B cell (primary cell): ENCODE measurements around the gene ZMIZ1. TPM values are rescaled to one million over a fixed set of nuclear protein-coding genes. Genes with fewer than 3 reads are reported as not detected.

Experiments used
- ATAC-seq: fragments of 200-7000 bp; cut with Tn5 transposase; one replicate; pipeline ENCODE4 v1.10.0; 2021; ENCODE audit warnings: low read depth, mild to moderate bottlenecking, moderate number of reproducible peaks, moderate library complexity
- CTCF ChIA-PET: fragments of 350-600 bp; sonication (Branson Sonifier 250); formaldehyde crosslinking; loops from one replicate; lab custom pipeline; 2021; ENCODE audit warnings: antibody characterized with exemption, inconsistent platforms; lab: Charles Lee
- POLR2A ChIA-PET: fragments of 350-600 bp; sonication (Branson Sonifier 250); formaldehyde crosslinking; loops from one replicate; lab custom pipeline; 2021; ENCODE audit warnings: antibody characterized with exemption; lab: Charles Lee
- DNase-seq: peaks from one replicate; pipeline ENCODE4 v3.0.0; 2013
- H2AFZ ChIP-seq: 2 replicates; pipeline ENCODE4 v1.6.1; 2012; ENCODE audit warnings: mild to moderate bottlenecking, low read depth, low read length; ENCODE audit not compliant: insufficient read depth, poor library complexity, severe bottlenecking
- H3K27ac ChIP-seq, 2 donors: 1 replicate in 1 of 2; 2 replicates in 1 of 2; pipeline ENCODE4 v1.5.1; 2012 to 2013; ENCODE audit warnings: low read length in 2 of 2, mild to moderate bottlenecking in 2 of 2, moderate library complexity in 1 of 2
- H3K27me3 ChIP-seq, 4 experiments: fragments of 200-600 bp in 1 of 4; sonication (generic) in 1 of 4; replicated peaks in 1 of 4; 1 replicate in 2 of 4; 2 replicates in 2 of 4; pipeline versions ENCODE4 v1.6.1 to v1.7.0; 2013 to 2016; ENCODE audit warnings: low read length in 3 of 4, mild to moderate bottlenecking in 2 of 4, mixed read lengths in 1 of 4, moderate library complexity in 1 of 4; ENCODE audit not compliant: insufficient read depth in 4 of 4, control insufficient read depth in 3 of 4; ENCODE audit errors: control extremely low read depth in 1 of 4
- H3K36me3 ChIP-seq, 2 experiments: replicated peaks in 1 of 2; 1 replicate in 1 of 2; 2 replicates in 1 of 2; pipeline versions ENCODE4 v1.6.1 to v1.7.1; 2013; ENCODE audit warnings: low read length in 1 of 2; ENCODE audit not compliant: insufficient read depth in 2 of 2, control insufficient read depth in 1 of 2; ENCODE audit errors: control extremely low read depth in 1 of 2, extremely low read depth in 1 of 2
- H3K4me1 ChIP-seq, 2 donors: fragments of 200-600 bp in 1 of 2; sonication (generic) in 1 of 2; 1 replicate in 1 of 2; 2 replicates in 1 of 2; pipeline versions ENCODE4 v1.5.1 to v1.6.1; 2013 to 2017; ENCODE audit warnings: low read length in 2 of 2; ENCODE audit not compliant: control insufficient read depth in 2 of 2, insufficient read depth in 2 of 2
- H3K4me2 ChIP-seq: replicated peaks from 2 replicates; pipeline ENCODE3; 2012; ENCODE audit warnings: mild to moderate bottlenecking, low read depth, low read length; ENCODE audit not compliant: poor library complexity, severe bottlenecking
- H3K4me3 ChIP-seq, 5 experiments: fragments of 200-600 bp in 1 of 5; sonication (generic) in 1 of 5; 1 replicate in 3 of 5; 2 replicates in 2 of 5; pipeline versions ENCODE4 v1.5.1 to v1.7.0; 2011 to 2016; ENCODE audit warnings: low read length in 4 of 5, mild to moderate bottlenecking in 4 of 5, low read depth in 2 of 5, control low read depth in 1 of 5, moderate library complexity in 1 of 5; ENCODE audit not compliant: insufficient read depth in 1 of 5; ENCODE audit errors: control extremely low read depth in 1 of 5, extremely low read depth in 1 of 5
- H3K79me2 ChIP-seq: fragments of 200-600 bp; sonication (generic); one replicate; pipeline ENCODE4 v1.6.0; 2016; ENCODE audit warnings: low read length; ENCODE audit not compliant: control insufficient read depth, insufficient read depth
- H3K9ac ChIP-seq: fragments of 200-600 bp; sonication (generic); 2 replicates; pipeline ENCODE4 v1.6.1; 2017; ENCODE audit warnings: mild to moderate bottlenecking, low read length, moderate library complexity
- H3K9me3 ChIP-seq, 3 donors: one replicate each; pipeline versions ENCODE4 v1.6.1 to v1.7.1; 2013; ENCODE audit warnings: low read length in 2 of 3; ENCODE audit not compliant: control insufficient read depth in 2 of 3, insufficient read depth in 1 of 3; ENCODE audit errors: control extremely low read depth in 1 of 3
- H4K20me1 ChIP-seq: 2 replicates; pipeline ENCODE4 v1.6.0; 2012; ENCODE audit warnings: mild to moderate bottlenecking, low read length; ENCODE audit not compliant: insufficient read depth, control insufficient read depth, poor library complexity, severe bottlenecking
- H3K27ac Mint-ChIP-seq: one replicate; pipeline ENCODE4 v1.8.0; 2021; ENCODE audit warnings: mixed read lengths
- H3K27me3 Mint-ChIP-seq: one replicate; pipeline ENCODE4 v1.8.0; 2021; ENCODE audit warnings: mixed read lengths
- H3K4me1 Mint-ChIP-seq: one replicate; pipeline ENCODE4 v1.8.0; 2021; ENCODE audit warnings: mixed read lengths
- H3K4me3 Mint-ChIP-seq: one replicate; pipeline ENCODE4 v1.8.0; 2021; ENCODE audit warnings: mixed read lengths
- H3K9me3 Mint-ChIP-seq: one replicate; pipeline ENCODE4 v1.8.0; 2022; ENCODE audit warnings: mixed read lengths; ENCODE audit not compliant: insufficient read depth
- EZH2 ChIP-seq: IDR thresholded peaks from 2 replicates; pipeline ENCODE4 v1.6.1; 2012; ENCODE audit warnings: borderline replicate concordance, low read depth, mild to moderate bottlenecking, moderate library complexity, low read length; ENCODE audit not compliant: insufficient read depth, poor library complexity, severe bottlenecking
- WGBS: methylation state at CpG from one replicate; pipeline ENCODE4 v1.1.5; 2013; ENCODE audit warnings: missing lambda C conversion rate; ENCODE audit not compliant: insufficient coverage; 5-methylcytosine and 5-hydroxymethylcytosine counted together
- intact Hi-C: fragments of 100-400 bp; cut with micrococcal nuclease; formaldehyde crosslinking; loops from one replicate; pipeline ENCODE4 v1.10.0; 2022
- polyA minus RNA-seq: library from RNA; depleted of rRNA, polyadenylated mRNA; stranded (reverse); fragments of >200 nt; gene quantifications from 2 replicates; pipeline ENCODE4 v1.2.3, GENCODE V29; 2012
- polyA plus RNA-seq: library from polyadenylated mRNA; depleted of rRNA; stranded (reverse); fragments of >200 nt; gene quantifications from 2 replicates; pipeline ENCODE4 v1.2.3, GENCODE V29; 2012
- total RNA-seq, 2 donors: library from RNA; stranded (reverse); fragments of 120-200 nt in 1 of 2; gene quantifications; 1 replicate in 1 of 2; 2 replicates in 1 of 2; pipeline versions ENCODE4 v1.2.3 to v1.2.4, GENCODE V29; 2013 to 2022
- TF ChIP-seq, protein P1 (sequence below): fragments of 200-600 bp; IDR thresholded peaks from one replicate; pipeline ENCODE4 v1.8.0; 2022; ENCODE audit warnings: antibody characterized with exemption, mild to moderate bottlenecking

The ZMIZ1 gene
- total RNA-seq = 59.6 and 64.9 TPM in 2 replicates
- total RNA-seq (2013) = 3.6 TPM
- 6.9 and 14.3 TPM in 2 replicates for polyA plus RNA-seq
- polyA minus RNA-seq = 7.9 and 17.0 TPM in 2 replicates

- Histone ChIP-seq H3K36me3 (no peaks in the 10 kb centered on the region), H3K9me3 (no peaks in the 10 kb centered on the region), H3K4me3 (peak within 1 kb of the TSS; percentile 61 to 94 (median 67)), H2AFZ (peak within 1 kb of the TSS; percentile 76), H3K4me2 (peak within 1 kb of the TSS; percentile 86), H4K20me1 (no peaks in the 10 kb centered on the region), H3K4me1 (peaks cover 18 to 35% of the 10 kb centered on the region in 2 donors), H3K27ac (no peak within 1 kb of the TSS), H3K27me3 (peaks cover 0 to 30% (median 25%) of the 10 kb centered on the region in 4 experiments), H3K9ac (peak within 1 kb of the TSS; percentile 64), H3K79me2 (peaks cover 8% of the 10 kb centered on the region)
- CTCF ChIA-PET = interaction anchor here (2.3 kb wide), 1 partner anchor 126 kb away, joined by 8 read pairs; no protein-coding TSS in a partner anchor
- Mint-ChIP-seq H3K9me3 (no peaks in the 10 kb centered on the region), H3K4me1 (peaks cover 37% of the 10 kb centered on the region), H3K27ac (peak within 1 kb of the TSS; percentile 74), H3K4me3 (peak within 1 kb of the TSS; percentile 97), H3K27me3 (peaks cover 28% of the 10 kb centered on the region)
- intact Hi-C loops = loop anchor here (1.0 to 5.0 kb wide), 6 partner anchors 16 to 1040 kb away; partner anchors contain the start of genes POLR3A, PPIF and ZCCHC24
- TF ChIP-seq, protein P1, sequence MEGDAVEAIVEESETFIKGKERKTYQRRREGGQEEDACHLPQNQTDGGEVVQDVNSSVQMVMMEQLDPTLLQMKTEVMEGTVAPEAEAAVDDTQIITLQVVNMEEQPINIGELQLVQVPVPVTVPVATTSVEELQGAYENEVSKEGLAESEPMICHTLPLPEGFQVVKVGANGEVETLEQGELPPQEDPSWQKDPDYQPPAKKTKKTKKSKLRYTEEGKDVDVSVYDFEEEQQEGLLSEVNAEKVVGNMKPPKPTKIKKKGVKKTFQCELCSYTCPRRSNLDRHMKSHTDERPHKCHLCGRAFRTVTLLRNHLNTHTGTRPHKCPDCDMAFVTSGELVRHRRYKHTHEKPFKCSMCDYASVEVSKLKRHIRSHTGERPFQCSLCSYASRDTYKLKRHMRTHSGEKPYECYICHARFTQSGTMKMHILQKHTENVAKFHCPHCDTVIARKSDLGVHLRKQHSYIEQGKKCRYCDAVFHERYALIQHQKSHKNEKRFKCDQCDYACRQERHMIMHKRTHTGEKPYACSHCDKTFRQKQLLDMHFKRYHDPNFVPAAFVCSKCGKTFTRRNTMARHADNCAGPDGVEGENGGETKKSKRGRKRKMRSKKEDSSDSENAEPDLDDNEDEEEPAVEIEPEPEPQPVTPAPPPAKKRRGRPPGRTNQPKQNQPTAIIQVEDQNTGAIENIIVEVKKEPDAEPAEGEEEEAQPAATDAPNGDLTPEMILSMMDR = peak; percentile 2
- no peak for TF ChIP-seq EZH2
- DNase-seq = peak; percentile 87
- under 1% methylated on average over 92 of the region's 92 CpGs for WGBS
- ATAC-seq = peak; percentile 58
- POLR2A ChIA-PET = interaction anchor here (0.5 kb wide), 1 partner anchor 376 kb away, joined by 5 read pairs; no protein-coding TSS in a partner anchor
Observed at GRCh38 chr10:79068562-79069324, at the start of gene ZMIZ1. Gene ZMIZ1 (plus strand): TSS chr10:79068966. CDS start chr10:79201633, 132,667 bp downstream.
